GM12878 (cell line): ENCODE measurements around the gene RREB1. TPM values are rescaled to one million over a fixed set of nuclear protein-coding genes. Genes with fewer than 3 reads are reported as not detected.
A peak's percentile ranks its signal among the peaks of the same experiment; 100 is the strongest.

ENCODE experiments used
- BCL11A ChIP-seq: IDR thresholded peaks from 2 replicates; pipeline ENCODE4 v1.6.1; 2011; ENCODE audit warnings: low read depth, low read length
- BRCA1 ChIP-seq: IDR thresholded peaks from 2 replicates; pipeline ENCODE4 v1.6.1; 2011; ENCODE audit warnings: low read depth, low read length, improper control_type of control experiment
- CEBPB ChIP-seq, 2 experiments: fragments of 150-350 bp in 1 of 2; IDR thresholded peaks; 2 replicates each; pipeline ENCODE4 v1.6.1; 2012 to 2014; ENCODE audit warnings: low read depth in 2 of 2, low read length in 2 of 2, borderline replicate concordance in 1 of 2, inconsistent platforms in 1 of 2
- CHD2 ChIP-seq: IDR thresholded peaks from 2 replicates; pipeline ENCODE4 v1.6.1; 2011; ENCODE audit warnings: low read depth, low read length, improper control_type of control experiment, borderline replicate concordance
- CREB1 ChIP-seq: IDR thresholded peaks from 2 replicates; pipeline ENCODE4 v1.6.1; 2012; ENCODE audit warnings: low read depth, mild to moderate bottlenecking, inconsistent platforms
- EED ChIP-seq: sonication (generic); IDR thresholded peaks from 2 replicates; pipeline ENCODE4 v1.6.1; 2016; ENCODE audit warnings: antibody characterized with exemption, low read depth
- ESRRA ChIP-seq: IDR thresholded peaks from 2 replicates; pipeline ENCODE4 v1.6.1; 2012; ENCODE audit warnings: mild to moderate bottlenecking, low read length, improper control_type of control experiment
- GATAD2B ChIP-seq: fragments of 450-650 bp; conservative IDR thresholded peaks from 2 replicates; pipeline ENCODE4 v1.6.1; 2017; ENCODE audit warnings: low read depth, mild to moderate bottlenecking, moderate library complexity
- HDGF ChIP-seq: fragments of 450-650 bp; IDR thresholded peaks from 2 replicates; pipeline ENCODE4 v1.6.1; 2016; ENCODE audit warnings: antibody characterized with exemption
- IRF3 ChIP-seq: fragments of 450-650 bp; IDR thresholded peaks from 2 replicates; pipeline ENCODE4 v1.6.1; 2014; ENCODE audit warnings: mild to moderate bottlenecking
- IRF4 ChIP-seq: IDR thresholded peaks from 2 replicates; pipeline ENCODE4 v1.6.1; 2011; ENCODE audit warnings: low read depth, low read length
- LARP7 ChIP-seq: fragments of 450-650 bp; IDR thresholded peaks from 2 replicates; pipeline ENCODE4 v1.6.1; 2017; ENCODE audit warnings: mild to moderate bottlenecking
- POLR2AphosphoS5 ChIP-seq: IDR thresholded peaks from 2 replicates; pipeline ENCODE4 v1.6.1; 2011; ENCODE audit warnings: mild to moderate bottlenecking, low read length, inconsistent platforms
- RB1 ChIP-seq: fragments of 450-650 bp; formaldehyde crosslinking; IDR thresholded peaks from 2 replicates; pipeline ENCODE4 v1.6.1; 2017; ENCODE audit warnings: mild to moderate bottlenecking, borderline replicate concordance
- RCOR1 ChIP-seq: conservative IDR thresholded peaks from 2 replicates; pipeline ENCODE4 v1.6.1; 2012; ENCODE audit warnings: low read depth, low read length, improper control_type of control experiment
- SIX5 ChIP-seq: IDR thresholded peaks from 2 replicates; pipeline ENCODE4 v1.6.1; 2011; ENCODE audit warnings: mild to moderate bottlenecking, low read depth, low read length, moderate library complexity; ENCODE audit not compliant: severe bottlenecking
- SREBF1 ChIP-seq: IDR thresholded peaks from 2 replicates; pipeline ENCODE4 v1.6.1; 2012; ENCODE audit warnings: mild to moderate bottlenecking, low read length
- YY1 ChIP-seq: IDR thresholded peaks from 2 replicates; pipeline ENCODE4 v1.6.1; 2011; ENCODE audit warnings: low read depth, mild to moderate bottlenecking, low read length
- ZBTB40 ChIP-seq: fragments of 450-650 bp; IDR thresholded peaks from 2 replicates; pipeline ENCODE4 v1.6.1; 2016; ENCODE audit warnings: mild to moderate bottlenecking, moderate library complexity, borderline replicate concordance
- polyA plus RNA-seq, 11 experiments: library from polyadenylated mRNA; depleted of rRNA in 4 of 11; unstranded in 6 of 11; stranded (reverse) in 5 of 11; fragments of >200 nt; fragmentation: Nextera tagmentation in 4 of 11; fragmentation: Illumina TruSeq in 1 of 11; extraction: Ambion mirVana in 4 of 11; extraction: Trizol in 1 of 11; gene quantifications; 1 replicate in 1 of 11; 2 replicates in 10 of 11; pipeline versions ENCODE4 v1.2.1 to v1.2.3, GENCODE V29; 2011 to 2016; ENCODE audit warnings: inconsistent platforms in 2 of 11, missing spikeins in 2 of 11, low read depth in 1 of 11
- total RNA-seq, 4 experiments: library from RNA; depleted of rRNA in 3 of 4; stranded (reverse); fragments of >200 nt in 3 of 4; fragmentation: Illumina TruSeq in 1 of 4; extraction: Trizol in 1 of 4; gene quantifications; 2 replicates each; pipeline versions ENCODE4 v1.2.1 to v1.2.3, GENCODE V29; 2013 to 2021
- TF ChIP-seq, protein P1 (sequence below): fragments of 450-650 bp; IDR thresholded peaks from 2 replicates; pipeline ENCODE4 v1.6.1; 2016; ENCODE audit warnings: mild to moderate bottlenecking
- TF ChIP-seq, protein P2 (sequence below): fragments of 450-650 bp; conservative IDR thresholded peaks from 2 replicates; pipeline ENCODE4 v1.6.1; 2017; ENCODE audit warnings: mild to moderate bottlenecking, moderate library complexity

Gene RREB1
- total and polyA plus RNA-seq, 10 of the 15 experiments (the other 5 are each of a cell fraction or from before 2014, with no cell fraction given), result 1.9 to 30.3 (median 8.6) TPM

GRCh38 chr6:7108196-7108963, 619 bp downstream of the RREB1 start (continued):
- TF ChIP-seq, protein P1, sequence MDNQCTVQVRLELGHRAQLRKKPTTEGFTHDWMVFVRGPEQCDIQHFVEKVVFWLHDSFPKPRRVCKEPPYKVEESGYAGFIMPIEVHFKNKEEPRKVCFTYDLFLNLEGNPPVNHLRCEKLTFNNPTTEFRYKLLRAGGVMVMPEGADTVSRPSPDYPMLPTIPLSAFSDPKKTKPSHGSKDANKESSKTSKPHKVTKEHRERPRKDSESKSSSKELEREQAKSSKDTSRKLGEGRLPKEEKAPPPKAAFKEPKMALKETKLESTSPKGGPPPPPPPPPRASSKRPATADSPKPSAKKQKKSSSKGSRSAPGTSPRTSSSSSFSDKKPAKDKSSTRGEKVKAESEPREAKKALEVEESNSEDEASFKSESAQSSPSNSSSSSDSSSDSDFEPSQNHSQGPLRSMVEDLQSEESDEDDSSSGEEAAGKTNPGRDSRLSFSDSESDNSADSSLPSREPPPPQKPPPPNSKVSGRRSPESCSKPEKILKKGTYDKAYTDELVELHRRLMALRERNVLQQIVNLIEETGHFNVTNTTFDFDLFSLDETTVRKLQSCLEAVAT, result 0 out of 2 replicates have a peak, but pooled peaks have one; percentile 8
- TF ChIP-seq IRF4 (no peak), BCL11A (0 out of 2 replicates have a peak, but pooled peaks have one; percentile 5), EED (no peak), RB1 (no peak), YY1 (0 out of 2 replicates have a peak, but pooled peaks have one; percentile 36), POLR2AphosphoS5 (0 out of 2 replicates have a peak, but pooled peaks have one; percentile 19), LARP7 (0 out of 2 replicates have a peak, but pooled peaks have one; percentile 33), CEBPB (IDR thresholded peaks at IDR 0.05; ENCODE audit: borderline replicate concordance in 1 of 2, low read depth in 2 of 2, low read length in 2 of 2) (no peak), GATAD2B (0 out of 2 replicates have a peak, but pooled peaks have one; percentile 49), BRCA1 (no peak), HDGF (no peak), ZBTB40 (no peak), CHD2 (peak; percentile 13; the same call in 1 of the 2 replicates), RCOR1 (no peak), SIX5 (no peak), IRF3 (no peak), SREBF1 (no peak), CREB1 (no peak), ESRRA (no peak)
- TF ChIP-seq, protein P2, sequence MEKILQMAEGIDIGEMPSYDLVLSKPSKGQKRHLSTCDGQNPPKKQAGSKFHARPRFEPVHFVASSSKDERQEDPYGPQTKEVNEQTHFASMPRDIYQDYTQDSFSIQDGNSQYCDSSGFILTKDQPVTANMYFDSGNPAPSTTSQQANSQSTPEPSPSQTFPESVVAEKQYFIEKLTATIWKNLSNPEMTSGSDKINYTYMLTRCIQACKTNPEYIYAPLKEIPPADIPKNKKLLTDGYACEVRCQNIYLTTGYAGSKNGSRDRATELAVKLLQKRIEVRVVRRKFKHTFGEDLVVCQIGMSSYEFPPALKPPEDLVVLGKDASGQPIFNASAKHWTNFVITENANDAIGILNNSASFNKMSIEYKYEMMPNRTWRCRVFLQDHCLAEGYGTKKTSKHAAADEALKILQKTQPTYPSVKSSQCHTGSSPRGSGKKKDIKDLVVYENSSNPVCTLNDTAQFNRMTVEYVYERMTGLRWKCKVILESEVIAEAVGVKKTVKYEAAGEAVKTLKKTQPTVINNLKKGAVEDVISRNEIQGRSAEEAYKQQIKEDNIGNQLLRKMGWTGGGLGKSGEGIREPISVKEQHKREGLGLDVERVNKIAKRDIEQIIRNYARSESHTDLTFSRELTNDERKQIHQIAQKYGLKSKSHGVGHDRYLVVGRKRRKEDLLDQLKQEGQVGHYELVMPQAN, result no peak; the same call in 1 of the 2 replicates
